ENCODE data around the gene METAP2. TPM values are rescaled to one million over a fixed set of nuclear protein-coding genes. Genes with fewer than 3 reads are reported as not detected.

METAP2 gene
- 92.1 and 260 TPM in 2 replicates for total RNA-seq (ENCODE audit: low replicate concordance)

GRCh38 chr12:95473884-95474659 lies at the start of gene METAP2:
Gene METAP2 (plus strand): TSS chr12:95474152. CDS start chr12:95474180, 28 bp downstream.
- peak within 1 kb of the TSS; percentile 94 for H3K4me3 ChIP-seq (ENCODE audit: low read depth, low read length)
- no peak for TF ChIP-seq CTCF (IDR thresholded peaks at IDR 0.05; ENCODE audit: insufficient read depth, low read length)
- DNase-seq (ENCODE audit: low read depth) = peak; percentile 96

GRCh38 chr12:95424271-95424994 lies 49.5 kb upstream of the METAP2 start:
- no peak for TF ChIP-seq CTCF (IDR thresholded peaks at IDR 0.05; ENCODE audit: insufficient read depth, low read length)
- peak; percentile 17 for DNase-seq (ENCODE audit: low read depth)
- H3K4me3 ChIP-seq (ENCODE audit: low read depth, low read length) = no peak overlapping the region

- H3K4me3 ChIP-seq (ENCODE audit: low read depth, low read length) = no peak overlapping the region
- TF ChIP-seq CTCF (IDR thresholded peaks at IDR 0.05; ENCODE audit: insufficient read depth, low read length) = no peak
- DNase-seq (ENCODE audit: low read depth) = no peak
These were observed 44.8 kb upstream of the METAP2 start for GRCh38 chr12:95429172-95429510.

- no peak overlapping the region for H3K4me3 ChIP-seq (ENCODE audit: low read depth, low read length)
- DNase-seq (ENCODE audit: low read depth) = no peak
These were observed 42.8 kb upstream of the METAP2 start for GRCh38 chr12:95431120-95431519.

GRCh38 chr12:95435355-95435754 lies 38.6 kb upstream of the METAP2 start:
- H3K4me3 ChIP-seq (ENCODE audit: low read depth, low read length) = no peak overlapping the region
- TF ChIP-seq CTCF (IDR thresholded peaks at IDR 0.05; ENCODE audit: insufficient read depth, low read length) = no peak
- no peak for DNase-seq (ENCODE audit: low read depth)

More at GRCh38 chr12:95431120-95431519, 42.8 kb upstream of the METAP2 start:
- TF ChIP-seq CTCF (IDR thresholded peaks at IDR 0.05; ENCODE audit: insufficient read depth, low read length) = no peak

GRCh38 chr12:95437565-95437964 lies 36.4 kb upstream of the METAP2 start:
- TF ChIP-seq CTCF (IDR thresholded peaks at IDR 0.05; ENCODE audit: insufficient read depth, low read length) = no peak
- no peak overlapping the region for H3K4me3 ChIP-seq (ENCODE audit: low read depth, low read length)
- no peak for DNase-seq (ENCODE audit: low read depth)
